VCaP (cell line): ENCODE results near the gene CCDC110.
A peak's percentile ranks its signal among the peaks of the same experiment; 100 is the strongest.

Experiments
- H3K27ac ChIP-seq: fragments of 450-650 bp; 2 replicates; pipeline ENCODE4 v1.5.1; 2017
- CTCF ChIP-seq: fragments of 450-650 bp; conservative IDR thresholded peaks from 2 replicates; pipeline ENCODE4 v1.5.1; 2017; ENCODE audit warnings: mild to moderate bottlenecking, moderate library complexity

Gene CCDC110

GRCh38 chr4:185471235-185472102 lies at the start of gene CCDC110:
TSS of gene CCDC110 (minus strand) at chr4:185471733. CDS start at chr4:185471683, 50 bp downstream.
- peak within 1 kb of the TSS; percentile 85 for H3K27ac ChIP-seq
- TF ChIP-seq CTCF, result peak; percentile 87

- no peak for TF ChIP-seq CTCF
- H3K27ac ChIP-seq, result no peak overlapping the region
These were observed 48.6 kb upstream of the CCDC110 start for GRCh38 chr4:185520119-185520518.

GRCh38 chr4:185518494-185518893 lies 47.0 kb upstream of the CCDC110 start:
- no peak for TF ChIP-seq CTCF
- no peak overlapping the region for H3K27ac ChIP-seq

- no peak for TF ChIP-seq CTCF
- no peak overlapping the region for H3K27ac ChIP-seq
These were observed 46.5 kb upstream of the CCDC110 start for GRCh38 chr4:185518069-185518468.

GRCh38 chr4:185515248-185515647 lies 43.7 kb upstream of the CCDC110 start:
- TF ChIP-seq CTCF, result no peak
- H3K27ac ChIP-seq, result no peak overlapping the region

GRCh38 chr4:185514182-185514697 lies 42.7 kb upstream of the CCDC110 start:
- TF ChIP-seq CTCF, result no peak
- H3K27ac ChIP-seq, result peak overlapping the region; percentile 88

GRCh38 chr4:185513489-185514181 lies 42.1 kb upstream of the CCDC110 start:
- H3K27ac ChIP-seq, result peak overlapping the region; percentile 88
- TF ChIP-seq CTCF, result no peak
